Esophagus muscularis mucosa (tissue), 4 donors: ENCODE measurements around the gene MYO1D.

Experiments
- CTCF ChIP-seq, 3 experiments: fragments of 200-600 bp in 2 of 3; fragments of 450-650 bp in 1 of 3; sonication (generic) in 2 of 3; IDR thresholded peaks; one replicate each; pipeline ENCODE4 v1.5.1; 2017 to 2019; ENCODE audit warnings: antibody characterized with exemption in 3 of 3, mild to moderate bottlenecking in 2 of 3, moderate library complexity in 1 of 3
- EP300 ChIP-seq: sonication (generic); formaldehyde crosslinking; IDR thresholded peaks from one replicate; pipeline ENCODE4 v1.6.1; 2017; ENCODE audit warnings: antibody characterized with exemption
- POLR2A ChIP-seq: fragments of 450-650 bp; IDR thresholded peaks from one replicate; pipeline ENCODE4 v1.6.1; 2017; ENCODE audit warnings: antibody characterized with exemption, moderate library complexity, mild to moderate bottlenecking, low read depth

- TF ChIP-seq CTCF (IDR thresholded peaks at IDR 0.05) (no peak), EP300 (no peak), POLR2A (no peak)
Observed at GRCh38 chr17:32873114-32873513, 3.8 kb downstream of the MYO1D start.
